ENCODE results near the gene HIVEP1. TPM values are rescaled to one million over a fixed set of nuclear protein-coding genes. Genes with fewer than 3 reads are reported as not detected.

The HIVEP1 gene
- total and polyA plus RNA-seq, 2 of the 8 experiments (the other 6 are each of a cell fraction or from before 2014, with no cell fraction given): 22.6 to 23.1 TPM

GRCh38 chr6:12147557-12148316 is 135.6 kb downstream of the HIVEP1 start:
- Histone ChIP-seq H2AFZ (ENCODE audit: low read length) (no peak overlapping the region), H4K91ac (replicated peaks; ENCODE audit: insufficient read length, low read length) (no peak overlapping the region), H2BK20ac (ENCODE audit: low read length) (no peak overlapping the region), H3K23ac (ENCODE audit: insufficient read length) (no peak overlapping the region), H3K4ac (replicated peaks; ENCODE audit: insufficient read length, low read depth, low read length) (no peak overlapping the region), H3K4me2 (ENCODE audit: insufficient read depth in 1 of 2, low read depth in 2 of 2, low read length in 2 of 2) (no peak overlapping the region), H3K36me3 (ENCODE audit: control insufficient read depth in 2 of 4, insufficient read depth in 4 of 4, low read length in 3 of 4) (no peaks in the 10 kb centered on the region), H3K18ac (ENCODE audit: extremely low read depth, low read length) (no peak overlapping the region), H3K56ac (replicated peaks; ENCODE audit: insufficient read length, low read depth, low read length) (no peak overlapping the region), H3K27me3 (replicated peaks in 1 of 4; ENCODE audit: control insufficient read depth in 3 of 4, extremely low read depth in 1 of 4, insufficient read depth in 3 of 4, low read length in 3 of 4) (no peaks in the 10 kb centered on the region), H3K79me1 (ENCODE audit: low read depth, low read length) (no peaks in the 10 kb centered on the region), H2BK5ac (ENCODE audit: low read depth, low read length) (no peak overlapping the region), H3K23me2 (ENCODE audit: low read depth, low read length) (no peaks in the 10 kb centered on the region), H3K27ac (ENCODE audit: low read depth, low read length) (no peak overlapping the region), H3K9ac (replicated peaks in 1 of 4; ENCODE audit: extremely low read depth in 1 of 4, low read depth in 3 of 4, low read length in 3 of 4) (no peak overlapping the region), H3K4me3 (ENCODE audit: extremely low read depth in 1 of 4, insufficient read depth in 2 of 4, low read depth in 3 of 4, low read length in 4 of 4) (no peak overlapping the region), H4K8ac (ENCODE audit: extremely low read depth, insufficient read depth, low read length) (no peak overlapping the region), H2BK120ac (replicated peaks; ENCODE audit: low read depth, low read length) (no peak overlapping the region), H2BK15ac (ENCODE audit: low read length) (no peak overlapping the region), H3K79me2 (ENCODE audit: control insufficient read depth in 1 of 2, insufficient read depth in 2 of 2, low read length in 2 of 2) (no peaks in the 10 kb centered on the region), H3K14ac (ENCODE audit: insufficient read length) (no peak overlapping the region), H4K20me1 (replicated peaks in 1 of 2; ENCODE audit: control insufficient read depth in 1 of 2, insufficient read depth in 2 of 2, low read length in 2 of 2) (peaks cover 0 to 2% of the 10 kb centered on the region in 2 experiments), H4K5ac (ENCODE audit: insufficient read length, low read depth, low read length) (no peak overlapping the region), H3K4me1 (replicated peaks in 1 of 4; ENCODE audit: control insufficient read depth in 3 of 4, insufficient read depth in 4 of 4, low read length in 3 of 4) (no peaks in the 10 kb centered on the region), H3K9me3 (ENCODE audit: insufficient read depth in 2 of 2, low read depth in 1 of 2, low read length in 1 of 2) (no peaks in the 10 kb centered on the region), H2AK5ac (ENCODE audit: low read depth, low read length) (no peak overlapping the region), H2BK12ac (ENCODE audit: low read depth, low read length) (no peak overlapping the region)
- 87% methylated on average over 6 of the region's 6 CpGs; no CpG with 5 or more reads in 1 of the 2 experiments for WGBS, 2 experiments (ENCODE audit: extremely low coverage in 1 of 2, insufficient coverage in 1 of 2, insufficient read length in 1 of 2, insufficient replicate concordance in 2 of 2, low coverage in 1 of 2, low lambda C conversion rate in 2 of 2, missing lambda C conversion rate in 1 of 2)
- ChIA-PET POLR2A (ENCODE audit: partially characterized antibody) (no interaction called here), CTCF (ENCODE audit: partially characterized antibody) (no interaction called here)
- TF ChIP-seq YY1 (IDR thresholded peaks at IDR 0.05; ENCODE audit: low read depth, low read length): no peak
- no peak for TF ChIP-seq CBX5 (IDR thresholded peaks at IDR 0.05; ENCODE audit: low read depth, low read length)
- no peak for TF ChIP-seq NRF1 (IDR thresholded peaks at IDR 0.05; ENCODE audit: low read depth, low read length)
- no peak for TF ChIP-seq EP300 (IDR thresholded peaks at IDR 0.05; ENCODE audit: borderline replicate concordance in 1 of 2, low read depth in 2 of 2, low read length in 2 of 2)
- no peak for TF ChIP-seq KDM4A (IDR thresholded peaks at IDR 0.05; ENCODE audit: low read depth, low read length, severe bottlenecking)
- no peak for TF ChIP-seq TEAD4 (IDR thresholded peaks at IDR 0.05; ENCODE audit: low read depth, low read length)
- DNase-seq (ENCODE audit: low read depth in 1 of 2, low spot score in 2 of 2): no peak
- FAIRE-seq: no peak
